ENCODE results near the gene PDLIM5. TPM values are rescaled to one million over a fixed set of nuclear protein-coding genes. Genes with fewer than 3 reads are reported as not detected.

Gene PDLIM5
- total and polyA plus RNA-seq, 11 donors, result 262 to 1,378 (median 1,035) TPM

GRCh38 chr4:94574050-94574449 is 122.3 kb downstream of the PDLIM5 start:
- H3K36me3 ChIP-seq, result peaks cover 0 to 33% (median 13%) of the 10 kb centered on the region in 9 donors
- no peaks in the 10 kb centered on the region for H3K9me3 ChIP-seq
- H3K27ac ChIP-seq, result no peak overlapping the region
- no peak for DNase-seq
- peaks cover 2 to 80% (median 31%) of the 10 kb centered on the region in 12 donors for H3K4me1 ChIP-seq
- no peak overlapping the region for H3K4me3 ChIP-seq
- intact Hi-C loops (cut with DNase I), result no loop called here
- no peaks in the 10 kb centered on the region for H3K27me3 ChIP-seq
- ATAC-seq, result no peak
- TF ChIP-seq POLR2A (IDR thresholded peaks at IDR 0.05) (no peak), CTCF (IDR thresholded peaks at IDR 0.05) (no peak)
- 84 to 92% (median 88%) methylated on average over 9 of the region's 9 CpGs for WGBS, 4 donors

- peaks cover 0 to 38% (median 13%) of the 10 kb centered on the region in 9 donors for H3K36me3 ChIP-seq
- no peaks in the 10 kb centered on the region for H3K27me3 ChIP-seq
- peaks cover 2 to 82% (median 31%) of the 10 kb centered on the region in 12 donors for H3K4me1 ChIP-seq
- DNase-seq, result no peak
- peak overlapping the region in 1 of 12 donors; percentile 18 for H3K27ac ChIP-seq
- WGBS, 4 donors, result 72 to 89% (median 77%) methylated on average over 3 of the region's 3 CpGs
- TF ChIP-seq POLR2A (IDR thresholded peaks at IDR 0.05), result no peak
- no peak for TF ChIP-seq CTCF (IDR thresholded peaks at IDR 0.05)
- H3K4me3 ChIP-seq, result no peak overlapping the region
- H3K9me3 ChIP-seq, result no peaks in the 10 kb centered on the region
- no peak for ATAC-seq
- intact Hi-C loops (cut with DNase I), result no loop called here
Measured at GRCh38 chr4:94574616-94575015, 122.9 kb downstream of the PDLIM5 start.

GRCh38 chr4:94575652-94576051 is 123.9 kb downstream of the PDLIM5 start:
- peaks cover 0 to 45% (median 13%) of the 10 kb centered on the region in 9 donors for H3K36me3 ChIP-seq
- peaks cover 2 to 77% (median 32%) of the 10 kb centered on the region in 12 donors for H3K4me1 ChIP-seq
- DNase-seq (no peak), ATAC-seq (peak in 3 of 4 donors; percentile 36 to 50 (median 43))
- 50 to 67% (median 58%) methylated on average over 10 of the region's 10 CpGs for WGBS, 4 donors
- no peaks in the 10 kb centered on the region for H3K27me3 ChIP-seq
- intact Hi-C loops (cut with DNase I), result no loop called here
- H3K4me3 ChIP-seq, result no peak overlapping the region
- H3K9me3 ChIP-seq, result no peaks in the 10 kb centered on the region
- peak overlapping the region in 6 of 12 donors; percentile 20 to 67 (median 48) for H3K27ac ChIP-seq
- TF ChIP-seq POLR2A (IDR thresholded peaks at IDR 0.05) (no peak), CTCF (IDR thresholded peaks at IDR 0.05) (no peak)

GRCh38 chr4:94576210-94576609 is 124.5 kb downstream of the PDLIM5 start:
- no peak overlapping the region for H3K4me3 ChIP-seq
- H3K4me1 ChIP-seq, result peaks cover 2 to 77% (median 32%) of the 10 kb centered on the region in 12 donors
- no peaks in the 10 kb centered on the region for H3K9me3 ChIP-seq
- intact Hi-C loops (cut with DNase I), result no loop called here
- whole genome bisulfite sequencing, 4 donors, result 41 to 51% (median 48%) methylated on average over 3 of the region's 3 CpGs
- H3K27ac ChIP-seq, result peak overlapping the region in 7 of 12 donors; percentile 13 to 67 (median 44)
- H3K36me3 ChIP-seq, result peaks cover 0 to 47% (median 13%) of the 10 kb centered on the region in 9 donors
- no peak for TF ChIP-seq CTCF (IDR thresholded peaks at IDR 0.05)
- no peak for TF ChIP-seq POLR2A (IDR thresholded peaks at IDR 0.05)
- H3K27me3 ChIP-seq, result no peaks in the 10 kb centered on the region
- peak in 1 of 4 donors; percentile 4 for ATAC-seq
- no peak for DNase-seq
